ENCODE measurements around the gene LY6G5B. TPM values are rescaled to one million over a fixed set of nuclear protein-coding genes. Genes with fewer than 3 reads are reported as not detected.

Gene LY6G5B
- total and polyA plus RNA-seq, 2 experiments from 2014 or later, result 7.9 to 8.4 TPM

GRCh38 chr6:31629014-31629413, 40.8 kb upstream of the LY6G5B start (continued):
- TF ChIP-seq, protein P1, sequence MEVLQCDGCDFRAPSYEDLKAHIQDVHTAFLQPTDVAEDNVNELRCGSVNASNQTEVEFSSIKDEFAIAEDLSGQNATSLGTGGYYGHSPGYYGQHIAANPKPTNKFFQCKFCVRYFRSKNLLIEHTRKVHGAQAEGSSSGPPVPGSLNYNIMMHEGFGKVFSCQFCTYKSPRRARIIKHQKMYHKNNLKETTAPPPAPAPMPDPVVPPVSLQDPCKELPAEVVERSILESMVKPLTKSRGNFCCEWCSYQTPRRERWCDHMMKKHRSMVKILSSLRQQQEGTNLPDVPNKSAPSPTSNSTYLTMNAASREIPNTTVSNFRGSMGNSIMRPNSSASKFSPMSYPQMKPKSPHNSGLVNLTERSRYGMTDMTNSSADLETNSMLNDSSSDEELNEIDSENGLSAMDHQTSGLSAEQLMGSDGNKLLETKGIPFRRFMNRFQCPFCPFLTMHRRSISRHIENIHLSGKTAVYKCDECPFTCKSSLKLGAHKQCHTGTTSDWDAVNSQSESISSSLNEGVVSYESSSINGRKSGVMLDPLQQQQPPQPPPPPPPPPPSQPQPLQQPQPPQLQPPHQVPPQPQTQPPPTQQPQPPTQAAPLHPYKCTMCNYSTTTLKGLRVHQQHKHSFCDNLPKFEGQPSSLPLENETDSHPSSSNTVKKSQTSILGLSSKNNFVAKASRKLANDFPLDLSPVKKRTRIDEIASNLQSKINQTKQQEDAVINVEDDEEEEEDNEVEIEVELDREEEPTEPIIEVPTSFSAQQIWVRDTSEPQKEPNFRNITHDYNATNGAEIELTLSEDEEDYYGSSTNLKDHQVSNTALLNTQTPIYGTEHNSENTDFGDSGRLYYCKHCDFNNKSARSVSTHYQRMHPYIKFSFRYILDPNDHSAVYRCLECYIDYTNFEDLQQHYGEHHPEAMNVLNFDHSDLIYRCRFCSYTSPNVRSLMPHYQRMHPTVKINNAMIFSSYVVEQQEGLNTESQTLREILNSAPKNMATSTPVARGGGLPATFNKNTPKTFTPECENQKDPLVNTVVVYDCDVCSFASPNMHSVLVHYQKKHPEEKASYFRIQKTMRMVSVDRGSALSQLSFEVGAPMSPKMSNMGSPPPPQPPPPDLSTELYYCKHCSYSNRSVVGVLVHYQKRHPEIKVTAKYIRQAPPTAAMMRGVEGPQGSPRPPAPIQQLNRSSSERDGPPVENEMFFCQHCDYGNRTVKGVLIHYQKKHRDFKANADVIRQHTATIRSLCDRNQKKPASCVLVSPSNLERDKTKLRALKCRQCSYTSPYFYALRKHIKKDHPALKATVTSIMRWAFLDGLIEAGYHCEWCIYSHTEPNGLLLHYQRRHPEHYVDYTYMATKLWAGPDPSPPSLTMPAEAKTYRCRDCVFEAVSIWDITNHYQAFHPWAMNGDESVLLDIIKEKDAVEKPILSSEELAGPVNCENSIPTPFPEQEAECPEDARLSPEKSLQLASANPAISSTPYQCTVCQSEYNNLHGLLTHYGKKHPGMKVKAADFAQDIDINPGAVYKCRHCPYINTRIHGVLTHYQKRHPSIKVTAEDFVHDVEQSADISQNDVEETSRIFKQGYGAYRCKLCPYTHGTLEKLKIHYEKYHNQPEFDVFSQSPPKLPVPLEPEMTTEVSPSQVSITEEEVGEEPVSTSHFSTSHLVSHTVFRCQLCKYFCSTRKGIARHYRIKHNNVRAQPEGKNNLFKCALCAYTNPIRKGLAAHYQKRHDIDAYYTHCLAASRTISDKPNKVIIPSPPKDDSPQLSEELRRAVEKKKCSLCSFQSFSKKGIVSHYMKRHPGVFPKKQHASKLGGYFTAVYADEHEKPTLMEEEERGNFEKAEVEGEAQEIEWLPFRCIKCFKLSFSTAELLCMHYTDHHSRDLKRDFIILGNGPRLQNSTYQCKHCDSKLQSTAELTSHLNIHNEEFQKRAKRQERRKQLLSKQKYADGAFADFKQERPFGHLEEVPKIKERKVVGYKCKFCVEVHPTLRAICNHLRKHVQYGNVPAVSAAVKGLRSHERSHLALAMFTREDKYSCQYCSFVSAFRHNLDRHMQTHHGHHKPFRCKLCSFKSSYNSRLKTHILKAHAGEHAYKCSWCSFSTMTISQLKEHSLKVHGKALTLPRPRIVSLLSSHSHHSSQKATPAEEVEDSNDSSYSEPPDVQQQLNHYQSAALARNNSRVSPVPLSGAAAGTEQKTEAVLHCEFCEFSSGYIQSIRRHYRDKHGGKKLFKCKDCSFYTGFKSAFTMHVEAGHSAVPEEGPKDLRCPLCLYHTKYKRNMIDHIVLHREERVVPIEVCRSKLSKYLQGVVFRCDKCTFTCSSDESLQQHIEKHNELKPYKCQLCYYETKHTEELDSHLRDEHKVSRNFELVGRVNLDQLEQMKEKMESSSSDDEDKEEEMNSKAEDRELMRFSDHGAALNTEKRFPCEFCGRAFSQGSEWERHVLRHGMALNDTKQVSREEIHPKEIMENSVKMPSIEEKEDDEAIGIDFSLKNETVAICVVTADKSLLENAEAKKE (CRISPR knock-in tag; IDR thresholded peaks at IDR 0.05), result no peak
- no peak for TF ChIP-seq STAT1 (IDR thresholded peaks at IDR 0.05; ENCODE audit: unreplicated experiment)

DNA sequence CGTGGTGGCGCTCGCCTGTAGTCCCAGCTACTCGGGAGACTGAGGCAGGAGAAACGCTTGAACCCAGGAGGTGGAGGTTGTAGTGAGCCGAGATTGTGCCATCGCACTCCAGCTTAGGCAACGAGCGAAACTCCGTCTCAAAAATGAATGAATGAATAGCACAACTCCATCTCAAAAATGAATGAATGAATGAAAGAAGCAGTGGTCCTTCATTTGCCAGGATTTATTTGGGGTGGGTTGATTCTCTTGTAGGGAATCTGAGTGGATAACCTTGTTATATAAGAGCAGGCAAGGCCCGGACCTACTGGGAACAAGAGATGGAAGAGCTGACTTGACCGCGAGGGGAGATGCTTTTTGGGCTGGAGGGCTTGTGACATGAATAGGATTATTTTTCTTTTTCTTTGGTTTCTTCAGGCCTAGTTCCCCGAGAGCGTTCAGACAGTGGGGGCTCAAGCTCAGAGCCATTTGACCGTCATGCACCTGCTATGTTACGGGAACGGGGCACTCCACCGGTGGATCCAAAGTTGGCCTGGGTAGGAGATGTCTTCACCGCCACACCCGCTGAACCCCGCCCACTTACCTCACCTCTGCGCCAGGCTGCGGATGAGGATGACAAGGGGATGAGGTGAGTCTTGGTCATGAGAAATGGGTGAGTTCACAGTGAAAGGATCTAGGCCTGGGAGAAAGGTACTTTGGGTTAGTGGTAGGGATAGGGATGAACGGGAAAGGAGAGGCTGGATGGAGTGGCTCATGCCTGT, 39.4 kb upstream of the LY6G5B start:
- H4K20me1 ChIP-seq (replicated peaks; ENCODE audit: insufficient read depth), result peaks cover 49% of the 10 kb centered on the region
- no peaks in the 10 kb centered on the region for H3K4me1 ChIP-seq (ENCODE audit: insufficient read depth)
- peaks cover 40% of the 10 kb centered on the region for H3K79me2 ChIP-seq (replicated peaks; ENCODE audit: insufficient read depth)
- Mint-ChIP-seq H3K4me3 (no peak overlapping the region; the same call in 2 of the 3 replicates), H3K27ac (no peak overlapping the region), H3K36me3 (ENCODE audit: low read depth) (peaks cover 99% of the 10 kb centered on the region), H3K4me1 (no peaks in the 10 kb centered on the region), H3K27me3 (ENCODE audit: insufficient read depth, low read depth, poor library complexity) (peaks cover 11% of the 10 kb centered on the region), H3K9me3 (no peaks in the 10 kb centered on the region; the same call in 2 of the 3 replicates)
- H3K9me2 ChIP-seq (ENCODE audit: insufficient read depth), result no peaks in the 10 kb centered on the region
- H3K36me3 ChIP-seq (ENCODE audit: insufficient read depth), result peaks cover 80% of the 10 kb centered on the region
- H3K27ac ChIP-seq (ENCODE audit: low read depth), result no peak overlapping the region
- H2AFZ ChIP-seq, result no peak overlapping the region
- no peak overlapping the region for H3K4me2 ChIP-seq
- no peak for ATAC-seq
- no peak for DNase-seq (ENCODE audit: low spot score)
- peaks cover 68% of the 10 kb centered on the region for H3F3A ChIP-seq (replicated peaks; ENCODE audit: low read depth)
- H3K27me3 ChIP-seq (ENCODE audit: insufficient read depth), result no peaks in the 10 kb centered on the region
- H3K4me3 ChIP-seq, result no peak overlapping the region
- TF ChIP-seq ZNF114 (CRISPR knock-in tag; IDR thresholded peaks at IDR 0.05) (no peak), ZNF331 (CRISPR knock-in tag; IDR thresholded peaks at IDR 0.05; ENCODE audit: low read depth) (no peak), STAT1 (IDR thresholded peaks at IDR 0.05; ENCODE audit: unreplicated experiment) (no peak)
- TF ChIP-seq, protein P2, sequence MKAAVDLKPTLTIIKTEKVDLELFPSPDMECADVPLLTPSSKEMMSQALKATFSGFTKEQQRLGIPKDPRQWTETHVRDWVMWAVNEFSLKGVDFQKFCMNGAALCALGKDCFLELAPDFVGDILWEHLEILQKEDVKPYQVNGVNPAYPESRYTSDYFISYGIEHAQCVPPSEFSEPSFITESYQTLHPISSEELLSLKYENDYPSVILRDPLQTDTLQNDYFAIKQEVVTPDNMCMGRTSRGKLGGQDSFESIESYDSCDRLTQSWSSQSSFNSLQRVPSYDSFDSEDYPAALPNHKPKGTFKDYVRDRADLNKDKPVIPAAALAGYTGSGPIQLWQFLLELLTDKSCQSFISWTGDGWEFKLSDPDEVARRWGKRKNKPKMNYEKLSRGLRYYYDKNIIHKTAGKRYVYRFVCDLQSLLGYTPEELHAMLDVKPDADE (IDR thresholded peaks at IDR 0.05), result no peak
- TF ChIP-seq, protein P1 (CRISPR knock-in tag; IDR thresholded peaks at IDR 0.05), result no peak

All from GM23338 (cell line).